Gastroesophageal sphincter (tissue), 4 donors: ENCODE data around the gene KRT17. TPM values are rescaled to one million over a fixed set of nuclear protein-coding genes. Genes with fewer than 3 reads are reported as not detected.
"Not testable (repeated sequence)": the region's sequence is repeated elsewhere in the genome, so short reads cannot be mapped to it uniquely, and the experiment has no call there.

Experiments used
- ATAC-seq: fragments of 150-250 bp; one replicate; pipeline ENCODE4 v1.9.1; 2016; ENCODE audit warnings: mild to moderate bottlenecking, moderate library complexity
- H3K27ac ChIP-seq, 4 donors: fragments of 200-600 bp; sonication (generic) in 3 of 4; 1 replicate in 3 of 4; 2 replicates in 1 of 4; pipeline ENCODE4 v1.5.1; 2016 to 2019
- H3K27me3 ChIP-seq: fragments of 200-600 bp; sonication (generic); one replicate; pipeline ENCODE4 v1.5.1; 2019
- H3K36me3 ChIP-seq, 2 donors: fragments of 200-600 bp; sonication (generic); one replicate each; pipeline ENCODE4 v1.5.1; 2019; ENCODE audit warnings: control low read depth in 1 of 2
- H3K4me1 ChIP-seq, 3 donors: fragments of 200-600 bp; sonication (generic); 1 replicate in 2 of 3; 2 replicates in 1 of 3; pipeline ENCODE4 v1.5.1; 2016 to 2019; ENCODE audit warnings: control low read depth in 2 of 3
- H3K4me3 ChIP-seq, 2 donors: fragments of 200-600 bp; sonication (generic); one replicate each; pipeline ENCODE4 v1.5.1; 2019; ENCODE audit warnings: mild to moderate bottlenecking in 1 of 2, moderate library complexity in 1 of 2
- H3K9me3 ChIP-seq, 3 donors: fragments of 200-600 bp; sonication (generic); one replicate each; pipeline ENCODE4 v1.5.1; 2017 to 2019; ENCODE audit warnings: control low read depth in 2 of 3
- EP300 ChIP-seq: sonication (generic); formaldehyde crosslinking; IDR thresholded peaks from one replicate; pipeline ENCODE4 v1.6.1; 2017; ENCODE audit warnings: antibody characterized with exemption, mild to moderate bottlenecking
- POLR2A ChIP-seq, 2 donors: fragments of 450-650 bp; IDR thresholded peaks; one replicate each; pipeline ENCODE4 v1.6.1; 2017; ENCODE audit warnings: antibody characterized with exemption in 2 of 2, mild to moderate bottlenecking in 2 of 2, moderate library complexity in 1 of 2
- POLR2AphosphoS5 ChIP-seq: sonication (generic); formaldehyde crosslinking; IDR thresholded peaks from one replicate; pipeline ENCODE4 v1.6.1; 2017; ENCODE audit warnings: antibody characterized with exemption
- WGBS, 2 donors: methylation state at CpG; one replicate each; pipeline ENCODE4 v1.1.5; 2018; ENCODE audit warnings: low coverage in 1 of 2; 5-methylcytosine and 5-hydroxymethylcytosine counted together
- total RNA-seq, 4 donors: library from RNA; depleted of rRNA; stranded (reverse); fragments of >200 nt; gene quantifications; one replicate each; pipeline ENCODE4 v1.1.0, GENCODE V29; 2016
- TF ChIP-seq, protein P1 (sequence below), 4 experiments: fragments of 200-600 bp in 2 of 4; fragments of 450-650 bp in 2 of 4; sonication (generic) in 1 of 4; IDR thresholded peaks; one replicate each; pipeline ENCODE4 v1.5.1; 2017 to 2019; ENCODE audit warnings: antibody characterized with exemption in 4 of 4, mild to moderate bottlenecking in 2 of 4, moderate library complexity in 2 of 4

Gene KRT17
- total RNA-seq, 4 donors from 2014 or later = 7.0 to 18.5 (median 17.4) TPM; not detected in 1

GRCh38 chr17:41588126-41588810 is 36.1 kb downstream of the KRT17 start:
- H3K9me3 ChIP-seq = peaks cover 0 to 8% (median 0%) of the 10 kb centered on the region in 3 donors
- no peak overlapping the region for H3K27ac ChIP-seq
- H3K4me3 ChIP-seq = no peak overlapping the region
- WGBS, 2 donors = 60% methylated on average over 1 of the region's 8 CpGs; no CpG with 5 or more reads in 1 of the 2 donors
- peaks cover 8% of the 10 kb centered on the region for H3K27me3 ChIP-seq
- no peaks in the 10 kb centered on the region for H3K36me3 ChIP-seq
- no peaks in the 10 kb centered on the region for H3K4me1 ChIP-seq
- TF ChIP-seq, protein P1, sequence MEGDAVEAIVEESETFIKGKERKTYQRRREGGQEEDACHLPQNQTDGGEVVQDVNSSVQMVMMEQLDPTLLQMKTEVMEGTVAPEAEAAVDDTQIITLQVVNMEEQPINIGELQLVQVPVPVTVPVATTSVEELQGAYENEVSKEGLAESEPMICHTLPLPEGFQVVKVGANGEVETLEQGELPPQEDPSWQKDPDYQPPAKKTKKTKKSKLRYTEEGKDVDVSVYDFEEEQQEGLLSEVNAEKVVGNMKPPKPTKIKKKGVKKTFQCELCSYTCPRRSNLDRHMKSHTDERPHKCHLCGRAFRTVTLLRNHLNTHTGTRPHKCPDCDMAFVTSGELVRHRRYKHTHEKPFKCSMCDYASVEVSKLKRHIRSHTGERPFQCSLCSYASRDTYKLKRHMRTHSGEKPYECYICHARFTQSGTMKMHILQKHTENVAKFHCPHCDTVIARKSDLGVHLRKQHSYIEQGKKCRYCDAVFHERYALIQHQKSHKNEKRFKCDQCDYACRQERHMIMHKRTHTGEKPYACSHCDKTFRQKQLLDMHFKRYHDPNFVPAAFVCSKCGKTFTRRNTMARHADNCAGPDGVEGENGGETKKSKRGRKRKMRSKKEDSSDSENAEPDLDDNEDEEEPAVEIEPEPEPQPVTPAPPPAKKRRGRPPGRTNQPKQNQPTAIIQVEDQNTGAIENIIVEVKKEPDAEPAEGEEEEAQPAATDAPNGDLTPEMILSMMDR (IDR thresholded peaks at IDR 0.05) = no peak
- TF ChIP-seq EP300 (no peak), POLR2AphosphoS5 (no peak), POLR2A (IDR thresholded peaks at IDR 0.05) (no peak)
- no peak for ATAC-seq

GRCh38 chr17:41586863-41587495 is 37.4 kb downstream of the KRT17 start, which contains the start of gene KRT14:
Gene KRT14, minus strand, starts transcription at chr17:41586895. Its CDS starts 61 bp downstream, at chr17:41586834.
- no peak for ATAC-seq
- Histone ChIP-seq H3K27ac (no peak within 1 kb of the TSS), H3K27me3 (peaks cover 12% of the 10 kb centered on the region), H3K4me1 (no peaks in the 10 kb centered on the region), H3K36me3 (no peaks in the 10 kb centered on the region), H3K9me3 (peaks cover 0 to 8% (median 0%) of the 10 kb centered on the region in 3 donors), H3K4me3 (no peak within 1 kb of the TSS)
- 75 to 91% methylated on average over 4 of the region's 15 CpGs for WGBS, 2 donors
- TF ChIP-seq POLR2AphosphoS5 (no peak), EP300 (no peak), POLR2A (IDR thresholded peaks at IDR 0.05) (no peak)
- TF ChIP-seq, protein P1 (IDR thresholded peaks at IDR 0.05) = no peak

DNA sequence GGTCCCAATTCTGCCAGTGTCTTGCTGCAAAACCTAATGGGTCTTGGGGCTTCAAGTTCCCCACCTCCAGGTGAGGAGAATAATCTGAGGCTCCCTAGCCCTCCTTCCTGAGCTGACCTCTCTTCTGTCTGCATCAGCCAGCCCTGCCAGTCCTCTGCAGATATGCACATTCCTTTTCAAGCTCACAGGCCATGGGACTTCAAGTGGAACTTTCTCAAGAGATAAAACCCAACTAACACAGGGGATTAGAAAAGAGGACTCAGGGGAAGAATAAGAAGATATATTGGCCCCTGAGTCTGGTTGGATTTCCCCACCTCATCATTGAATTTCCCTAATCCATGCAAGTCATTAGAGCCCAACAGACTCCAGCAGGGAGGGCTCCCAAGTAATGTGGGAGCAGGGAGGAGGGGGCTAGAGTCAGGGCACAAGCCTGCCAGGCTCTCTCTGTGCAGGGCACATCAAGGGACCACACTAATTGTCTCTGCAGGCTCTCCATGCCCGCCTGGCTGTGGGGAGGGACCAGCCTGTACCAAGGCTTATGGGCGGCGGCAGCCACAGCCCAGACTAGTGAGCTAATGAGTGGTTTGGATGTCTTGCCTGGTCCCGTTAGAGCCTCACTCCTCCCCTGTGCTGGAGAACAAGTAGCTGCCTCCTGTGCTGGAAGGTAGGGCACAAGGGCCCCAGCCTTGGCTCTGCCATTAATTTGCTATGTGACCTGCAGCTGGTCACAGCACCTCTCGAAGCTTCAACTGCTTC is 38.9 kb downstream of the KRT17 start:
- WGBS, 2 donors = no CpG with 5 or more reads among the region's 5 CpGs
- Histone ChIP-seq H3K4me1 (no peaks in the 10 kb centered on the region), H3K9me3 (no peaks in the 10 kb centered on the region), H3K4me3 (no peak overlapping the region), H3K27ac (no peak overlapping the region), H3K27me3 (peaks cover 12% of the 10 kb centered on the region), H3K36me3 (no peaks in the 10 kb centered on the region)
- TF ChIP-seq, protein P1 (IDR thresholded peaks at IDR 0.05) = no peak
- TF ChIP-seq POLR2AphosphoS5 (no peak), EP300 (no peak), POLR2A (IDR thresholded peaks at IDR 0.05) (no peak)
- no peak for ATAC-seq

GRCh38 chr17:41584331-41584927 is 39.9 kb downstream of the KRT17 start:
- not testable (repeated sequence) for ATAC-seq, H3K4me3 ChIP-seq, H3K36me3 ChIP-seq, H3K9me3 ChIP-seq, H3K27ac ChIP-seq, H3K4me1 ChIP-seq
- peaks cover 18% of the 10 kb centered on the region for H3K27me3 ChIP-seq
- WGBS, 2 donors = 50 to 90% methylated on average over 2 to 5 of the region's 8 CpGs
